T-helper 17 cell (primary cell): ENCODE measurements around the gene LUZP2. TPM values are rescaled to one million over a fixed set of nuclear protein-coding genes. Genes with fewer than 3 reads are reported as not detected.

Source experiments
- ATAC-seq: fragments of 150-1000 bp; cut with Tn5 transposase; 2 replicates; pipeline ENCODE4 v1.10.0; 2021; ENCODE audit warnings: mild to moderate bottlenecking, moderate library complexity
- DNase-seq, 3 donors: peaks; one replicate each; pipeline versions ENCODE4 v3.0.0 to v3.0.0-alpha.2; 2020 to 2021
- H3K9me3 ChIP-seq: one replicate; pipeline ENCODE4 v1.7.0; 2013; ENCODE audit warnings: low read length, mild to moderate bottlenecking; ENCODE audit not compliant: control insufficient read depth, poor library complexity, severe bottlenecking
- H3K27ac Mint-ChIP-seq: one replicate; pipeline ENCODE4 v1.8.0; 2022; ENCODE audit warnings: mild to moderate bottlenecking, moderate library complexity, mixed read lengths
- H3K27me3 Mint-ChIP-seq: one replicate; pipeline ENCODE4 v1.8.0; 2022; ENCODE audit warnings: mixed read lengths
- H3K36me3 Mint-ChIP-seq: one replicate; pipeline ENCODE4 v1.8.0; 2022; ENCODE audit warnings: low read depth, mixed read lengths
- H3K4me1 Mint-ChIP-seq: one replicate; pipeline ENCODE4 v1.8.0; 2022; ENCODE audit warnings: mild to moderate bottlenecking, mixed read lengths
- H3K4me3 Mint-ChIP-seq: one replicate; pipeline ENCODE4 v1.8.0; 2022; ENCODE audit warnings: mild to moderate bottlenecking, moderate library complexity, mixed read lengths
- total RNA-seq, 4 donors: library from RNA in 2 of 4; stranded (reverse) in 2 of 4; gene quantifications; one replicate each; pipeline ENCODE4 v1.2.3 and lab custom pipeline; 2022 to 2026

LUZP2 gene
- total RNA-seq, 2 donors from 2014 or later, result not detected

DNA sequence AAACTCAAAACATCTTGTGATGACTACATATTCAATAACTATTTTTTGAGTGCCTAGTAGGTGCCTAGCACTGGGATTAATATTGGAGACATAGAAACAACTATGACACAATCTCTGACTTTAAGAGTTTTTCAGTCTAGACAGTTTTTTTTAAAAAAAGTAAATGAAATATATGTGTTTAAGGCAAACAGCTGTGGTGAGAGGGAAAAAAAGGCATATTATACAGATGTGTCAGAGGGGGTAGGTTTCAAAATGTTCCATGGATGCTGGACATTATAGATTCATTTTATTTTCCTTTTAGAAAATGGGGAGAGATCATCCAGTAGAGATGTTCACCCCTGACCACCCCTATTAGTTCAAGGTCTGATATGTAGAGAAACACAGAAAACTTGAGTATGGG is 90.8 kb downstream of the LUZP2 start:
- DNase-seq, result no peak
- Mint-ChIP-seq H3K27me3 (no peaks in the 10 kb centered on the region), H3K36me3 (no peaks in the 10 kb centered on the region), H3K4me3 (no peak overlapping the region), H3K27ac (no peak overlapping the region), H3K4me1 (no peaks in the 10 kb centered on the region)
- ATAC-seq, result no peak
- H3K9me3 ChIP-seq, result no peaks in the 10 kb centered on the region

DNA sequence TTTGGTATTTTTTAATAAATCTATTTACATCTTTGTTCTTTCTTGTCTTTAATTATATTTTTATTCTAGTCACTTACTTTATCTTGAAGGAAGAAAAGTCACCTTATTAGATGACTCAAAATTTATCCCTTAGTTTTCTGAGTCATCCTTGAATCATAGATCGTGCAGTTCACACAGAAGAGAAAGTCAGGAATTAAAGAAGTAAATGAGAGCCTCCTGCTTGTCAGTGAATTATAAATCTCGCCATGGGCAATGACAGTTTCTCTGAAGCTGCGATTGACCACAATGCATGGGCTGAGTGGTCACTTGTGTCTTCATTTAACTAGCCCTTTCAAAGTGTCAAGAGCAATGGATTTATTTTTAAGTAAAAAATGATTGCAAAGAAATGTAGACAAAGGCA is 91.2 kb downstream of the LUZP2 start:
- ATAC-seq (no peak), DNase-seq (no peak)
- Mint-ChIP-seq H3K36me3 (no peaks in the 10 kb centered on the region), H3K27ac (no peak overlapping the region), H3K27me3 (no peaks in the 10 kb centered on the region), H3K4me1 (no peaks in the 10 kb centered on the region), H3K4me3 (no peak overlapping the region)
- H3K9me3 ChIP-seq, result no peaks in the 10 kb centered on the region

DNA sequence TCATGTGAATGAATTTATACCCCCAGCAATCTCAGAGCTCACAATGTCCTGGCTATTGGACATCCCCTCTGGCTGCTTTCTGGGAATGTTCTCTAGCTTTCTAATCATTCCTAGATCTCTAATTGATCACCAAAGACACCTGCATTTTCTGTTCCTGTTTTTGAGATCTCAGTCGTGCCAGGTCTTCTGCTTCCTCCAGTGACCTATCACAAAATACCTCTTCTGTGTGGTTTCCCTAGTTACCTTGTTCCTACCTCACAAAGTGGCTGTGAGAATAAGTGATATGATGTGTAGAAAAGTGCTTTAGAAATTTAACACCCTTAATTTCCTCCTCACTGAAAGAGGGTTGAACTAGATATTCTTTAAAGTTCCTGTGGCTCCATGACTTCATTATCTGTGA is 92.2 kb downstream of the LUZP2 start:
- ATAC-seq (no peak), DNase-seq (no peak)
- H3K36me3 Mint-ChIP-seq, result no peaks in the 10 kb centered on the region
- no peaks in the 10 kb centered on the region for H3K9me3 ChIP-seq
- no peaks in the 10 kb centered on the region for H3K4me1 Mint-ChIP-seq
- H3K27ac Mint-ChIP-seq, result no peak overlapping the region
- no peaks in the 10 kb centered on the region for H3K27me3 Mint-ChIP-seq
- H3K4me3 Mint-ChIP-seq, result no peak overlapping the region

DNA sequence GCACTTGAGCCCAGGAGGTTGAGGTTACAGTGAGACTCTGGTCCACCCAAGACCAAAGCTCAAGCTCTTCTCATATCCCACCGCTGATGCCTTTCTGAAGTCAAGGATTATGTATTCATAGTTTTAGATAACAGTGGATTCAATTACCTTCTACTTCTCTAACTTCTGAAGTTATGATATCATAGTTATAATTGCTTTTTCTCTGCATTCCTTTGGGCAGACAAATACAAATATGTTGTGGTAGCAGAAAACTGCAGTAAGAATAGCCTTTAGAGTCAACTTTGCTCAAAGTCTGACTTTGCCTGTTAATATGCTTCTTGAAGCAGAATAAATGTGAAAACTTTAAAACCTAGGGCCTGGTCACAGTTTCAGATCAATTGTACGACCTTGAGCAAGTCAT is 94.4 kb downstream of the LUZP2 start:
- DNase-seq (no peak), ATAC-seq (no peak)
- no peaks in the 10 kb centered on the region for H3K36me3 Mint-ChIP-seq
- no peaks in the 10 kb centered on the region for H3K27me3 Mint-ChIP-seq
- no peak overlapping the region for H3K4me3 Mint-ChIP-seq
- no peaks in the 10 kb centered on the region for H3K4me1 Mint-ChIP-seq
- no peaks in the 10 kb centered on the region for H3K9me3 ChIP-seq
- H3K27ac Mint-ChIP-seq, result no peak overlapping the region

DNA sequence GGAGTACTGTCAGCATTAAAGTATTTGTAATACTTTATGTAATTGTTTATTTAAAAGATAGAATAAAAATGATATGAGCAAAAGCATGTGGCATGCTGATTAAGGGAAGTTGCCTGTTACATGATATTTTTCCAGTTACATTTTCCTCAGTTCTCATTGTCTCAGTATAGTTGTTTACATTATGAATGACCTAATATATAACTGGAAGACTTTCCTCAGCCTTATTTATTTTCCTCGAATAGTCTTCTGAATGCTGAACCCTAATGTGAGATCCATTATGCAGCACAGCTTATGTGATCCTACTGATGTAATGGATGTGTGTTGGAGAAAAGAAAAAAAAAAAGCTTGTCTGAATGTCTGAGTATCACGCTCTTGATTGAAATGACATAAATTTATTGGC is 95.5 kb downstream of the LUZP2 start:
- H3K36me3 Mint-ChIP-seq, result no peaks in the 10 kb centered on the region
- no peak overlapping the region for H3K4me3 Mint-ChIP-seq
- no peak overlapping the region for H3K27ac Mint-ChIP-seq
- H3K27me3 Mint-ChIP-seq, result no peaks in the 10 kb centered on the region
- H3K9me3 ChIP-seq, result no peaks in the 10 kb centered on the region
- no peaks in the 10 kb centered on the region for H3K4me1 Mint-ChIP-seq
- ATAC-seq (no peak), DNase-seq (no peak)

- DNase-seq (no peak), ATAC-seq (no peak)
- no peaks in the 10 kb centered on the region for H3K36me3 Mint-ChIP-seq
- no peak overlapping the region for H3K27ac Mint-ChIP-seq
- no peaks in the 10 kb centered on the region for H3K4me1 Mint-ChIP-seq
- H3K27me3 Mint-ChIP-seq, result no peaks in the 10 kb centered on the region
- H3K9me3 ChIP-seq, result no peaks in the 10 kb centered on the region
- no peak overlapping the region for H3K4me3 Mint-ChIP-seq
Measured at GRCh38 chr11:24593332-24593731, 96.5 kb downstream of the LUZP2 start.

DNA sequence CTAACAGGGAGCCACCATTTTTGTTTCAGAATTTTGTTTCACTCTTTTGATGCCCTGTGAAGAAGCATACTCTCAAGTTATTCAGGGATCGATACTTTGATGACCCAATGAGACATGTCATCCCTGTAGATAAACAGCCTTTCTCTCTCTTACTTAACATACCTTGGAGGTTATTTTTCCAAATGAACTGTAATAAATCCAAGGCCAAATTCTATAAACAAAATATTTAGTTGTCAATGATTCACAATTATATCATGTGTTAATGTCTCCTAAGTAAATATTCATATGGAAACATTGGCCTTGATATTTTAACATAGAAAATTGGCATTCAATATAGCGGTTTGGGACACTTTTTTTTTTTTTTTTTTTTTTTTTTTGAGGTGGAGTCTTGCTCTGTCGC is 97.5 kb downstream of the LUZP2 start:
- no peak overlapping the region for H3K27ac Mint-ChIP-seq
- no peaks in the 10 kb centered on the region for H3K9me3 ChIP-seq
- H3K27me3 Mint-ChIP-seq, result no peaks in the 10 kb centered on the region
- no peaks in the 10 kb centered on the region for H3K36me3 Mint-ChIP-seq
- no peak overlapping the region for H3K4me3 Mint-ChIP-seq
- DNase-seq (no peak), ATAC-seq (no peak)
- H3K4me1 Mint-ChIP-seq, result no peaks in the 10 kb centered on the region

DNA sequence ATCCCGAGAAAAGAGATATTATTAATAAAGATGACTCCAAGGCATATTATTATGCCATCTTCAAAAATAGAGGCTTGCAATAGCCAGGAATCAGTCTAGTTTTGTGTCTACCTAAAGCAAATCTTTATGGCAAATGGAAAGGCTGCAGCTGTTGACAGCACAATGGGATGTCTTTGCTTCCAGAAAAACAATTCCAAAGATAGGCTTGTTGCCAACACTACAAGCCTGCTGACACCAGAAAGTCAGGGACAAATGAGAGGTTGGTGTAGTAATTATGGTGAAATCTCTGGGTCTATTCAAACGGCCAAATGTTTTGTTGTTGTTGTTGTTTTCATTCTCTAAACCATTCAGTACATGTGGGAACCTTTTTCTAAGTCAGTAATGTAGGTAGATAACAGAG is 101.8 kb downstream of the LUZP2 start:
- Mint-ChIP-seq H3K4me3 (no peak overlapping the region), H3K27ac (no peak overlapping the region), H3K36me3 (no peaks in the 10 kb centered on the region), H3K27me3 (no peaks in the 10 kb centered on the region), H3K4me1 (no peaks in the 10 kb centered on the region)
- no peaks in the 10 kb centered on the region for H3K9me3 ChIP-seq
- DNase-seq (no peak), ATAC-seq (no peak)

DNA sequence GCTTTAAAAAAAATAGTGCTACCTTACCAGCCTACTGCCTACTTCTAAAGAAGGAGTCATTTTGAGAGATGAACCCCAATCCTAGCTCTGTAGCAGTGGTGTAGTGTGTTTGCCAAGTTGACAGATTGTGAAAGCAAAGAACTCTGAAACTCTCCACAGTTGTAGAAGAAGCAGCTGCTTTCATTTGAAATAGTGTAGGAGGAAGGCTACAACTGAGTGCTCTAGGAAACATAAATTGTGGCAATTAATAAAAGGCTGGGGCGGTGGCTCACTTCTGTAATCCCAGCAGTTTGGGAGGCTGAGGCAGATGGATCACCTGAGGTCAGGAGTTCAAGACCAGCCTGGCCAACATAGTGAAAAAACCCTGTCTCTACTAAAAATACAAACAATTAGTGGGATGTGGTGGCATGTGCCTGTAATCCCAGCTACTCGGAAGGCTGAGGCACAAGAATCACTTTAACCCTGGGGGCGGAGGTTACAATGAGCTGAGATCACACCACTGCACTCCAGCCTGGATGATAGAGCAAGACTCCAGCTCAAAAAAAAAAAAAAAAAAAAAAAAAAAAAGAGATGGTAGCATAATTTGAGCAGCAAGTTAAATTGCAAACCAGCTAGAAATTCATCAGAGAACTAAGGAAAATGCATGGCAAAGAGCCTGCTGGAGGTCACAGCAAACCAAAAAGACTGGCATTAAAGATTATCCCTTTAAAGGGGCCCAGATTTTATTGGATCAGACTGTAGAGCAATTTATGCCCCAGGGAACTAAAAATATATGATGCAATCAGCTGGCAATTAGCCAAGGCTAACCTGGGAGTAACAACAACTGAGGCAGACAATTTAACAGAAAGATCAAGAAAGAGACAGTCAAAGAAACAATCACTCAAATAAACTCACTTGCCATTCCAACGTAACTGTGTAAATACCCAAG is 112.6 kb downstream of the LUZP2 start:
- ATAC-seq, result no peak
- DNase-seq, result no peak
- H3K27ac Mint-ChIP-seq, result no peak overlapping the region
- H3K36me3 Mint-ChIP-seq, result no peaks in the 10 kb centered on the region
- H3K4me3 Mint-ChIP-seq, result no peak overlapping the region
- H3K27me3 Mint-ChIP-seq, result no peaks in the 10 kb centered on the region
- no peaks in the 10 kb centered on the region for H3K9me3 ChIP-seq
- no peaks in the 10 kb centered on the region for H3K4me1 Mint-ChIP-seq

- H3K27ac Mint-ChIP-seq, result no peak overlapping the region
- H3K4me1 Mint-ChIP-seq, result no peaks in the 10 kb centered on the region
- H3K4me3 Mint-ChIP-seq, result no peak overlapping the region
- no peaks in the 10 kb centered on the region for H3K9me3 ChIP-seq
- DNase-seq (no peak), ATAC-seq (no peak)
- H3K27me3 Mint-ChIP-seq, result no peaks in the 10 kb centered on the region
- no peaks in the 10 kb centered on the region for H3K36me3 Mint-ChIP-seq
Measured at GRCh38 chr11:24615451-24616160, 118.8 kb downstream of the LUZP2 start.

- Mint-ChIP-seq H3K36me3 (no peaks in the 10 kb centered on the region), H3K27me3 (no peaks in the 10 kb centered on the region)
Measured at GRCh38 chr11:24617856-24618255, 121.0 kb downstream of the LUZP2 start.

GRCh38 chr11:24619900-24620299 is 123.0 kb downstream of the LUZP2 start:
- H3K9me3 ChIP-seq, result no peaks in the 10 kb centered on the region
- Mint-ChIP-seq H3K4me1 (no peaks in the 10 kb centered on the region), H3K27me3 (no peaks in the 10 kb centered on the region), H3K36me3 (no peaks in the 10 kb centered on the region), H3K4me3 (no peak overlapping the region), H3K27ac (no peak overlapping the region)
- no peak for ATAC-seq
- no peak for DNase-seq

More at GRCh38 chr11:24617856-24618255, 121.0 kb downstream of the LUZP2 start:
- Mint-ChIP-seq H3K4me1 (no peaks in the 10 kb centered on the region), H3K4me3 (no peak overlapping the region), H3K27ac (no peak overlapping the region)
- DNase-seq (no peak), ATAC-seq (no peak)
- H3K9me3 ChIP-seq, result no peaks in the 10 kb centered on the region

DNA sequence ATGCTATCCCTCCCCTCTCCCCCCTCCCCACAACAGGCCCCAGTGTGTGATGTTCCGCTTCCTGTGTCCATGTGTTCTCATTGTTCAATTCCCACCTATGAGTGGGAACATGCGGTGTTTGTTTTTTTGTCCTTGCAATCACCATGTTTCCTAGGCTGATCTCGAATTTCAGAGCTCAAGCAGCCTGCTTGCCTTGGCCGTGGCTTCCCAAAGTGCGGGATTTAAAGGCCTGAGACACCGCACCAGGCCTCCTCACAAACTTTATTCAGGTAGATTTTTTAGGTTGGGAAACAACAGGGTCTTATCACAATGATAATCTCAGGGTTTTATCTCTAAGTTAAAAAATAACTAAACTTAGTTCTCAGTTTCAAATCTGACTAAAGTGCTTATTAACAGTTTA is 125.4 kb downstream of the LUZP2 start:
- DNase-seq (no peak), ATAC-seq (no peak)
- H3K4me1 Mint-ChIP-seq, result no peaks in the 10 kb centered on the region
- no peaks in the 10 kb centered on the region for H3K9me3 ChIP-seq
- H3K27ac Mint-ChIP-seq, result no peak overlapping the region
- no peaks in the 10 kb centered on the region for H3K27me3 Mint-ChIP-seq
- no peaks in the 10 kb centered on the region for H3K36me3 Mint-ChIP-seq
- H3K4me3 Mint-ChIP-seq, result no peak overlapping the region

DNA sequence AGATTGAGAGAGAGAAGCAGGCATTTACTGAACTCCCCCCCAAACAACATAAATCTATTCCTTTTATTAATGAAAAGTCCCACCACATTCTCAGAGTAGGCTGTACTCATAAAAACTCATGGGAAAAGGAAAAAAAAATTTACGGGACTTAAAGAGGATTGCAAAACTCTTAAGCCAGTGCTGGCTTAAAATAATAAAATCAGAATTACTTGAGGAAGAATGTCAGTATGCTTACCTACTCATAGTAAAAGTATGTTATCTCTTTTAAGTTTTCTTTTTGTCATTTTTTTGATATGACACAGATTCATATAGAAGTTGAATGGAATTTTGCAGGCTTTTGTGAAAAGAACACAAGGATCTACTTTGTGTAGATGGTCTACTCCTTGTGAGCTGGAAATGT is 126.3 kb downstream of the LUZP2 start:
- no peak overlapping the region for H3K4me3 Mint-ChIP-seq
- H3K9me3 ChIP-seq, result no peaks in the 10 kb centered on the region
- no peak for ATAC-seq
- H3K4me1 Mint-ChIP-seq, result no peaks in the 10 kb centered on the region
- DNase-seq, result no peak
- H3K27me3 Mint-ChIP-seq, result no peaks in the 10 kb centered on the region
- no peak overlapping the region for H3K27ac Mint-ChIP-seq
- H3K36me3 Mint-ChIP-seq, result no peaks in the 10 kb centered on the region
